AG09309 (cell line): ENCODE data around the gene CTNND2.

Experiments
- DNase-seq: peaks from one replicate; pipeline ENCODE4 v3.0.0-alpha.2; 2010; ENCODE audit warnings: low read depth
- H3K4me3 ChIP-seq: 2 replicates; pipeline ENCODE4 v1.5.1; 2011; ENCODE audit warnings: mild to moderate bottlenecking, low read depth, low read length, moderate library complexity; ENCODE audit not compliant: control insufficient read depth
- CTCF ChIP-seq: IDR thresholded peaks from 2 replicates; pipeline ENCODE4 v1.5.1; 2011; ENCODE audit warnings: mild to moderate bottlenecking, low read depth, low read length, inconsistent platforms; ENCODE audit not compliant: insufficient read depth, control insufficient read depth; ENCODE audit errors: missing control alignments

CTNND2 gene

GRCh38 chr5:11477786-11478185 lies 426.5 kb downstream of the CTNND2 start:
- no peak for DNase-seq
- TF ChIP-seq CTCF: no peak
- H3K4me3 ChIP-seq: no peak overlapping the region

GRCh38 chr5:11476866-11477265 lies 427.4 kb downstream of the CTNND2 start:
- TF ChIP-seq CTCF: no peak
- H3K4me3 ChIP-seq: no peak overlapping the region
- no peak for DNase-seq

GRCh38 chr5:11468334-11469039 lies 435.8 kb downstream of the CTNND2 start:
- no peak for TF ChIP-seq CTCF
- DNase-seq: no peak
- H3K4me3 ChIP-seq: no peak overlapping the region

GRCh38 chr5:11467588-11467987 lies 436.7 kb downstream of the CTNND2 start:
- no peak for TF ChIP-seq CTCF
- no peak overlapping the region for H3K4me3 ChIP-seq
- no peak for DNase-seq

GRCh38 chr5:11459716-11460115 lies 444.5 kb downstream of the CTNND2 start:
- no peak overlapping the region for H3K4me3 ChIP-seq
- no peak for DNase-seq
- no peak for TF ChIP-seq CTCF

- TF ChIP-seq CTCF: no peak
- no peak overlapping the region for H3K4me3 ChIP-seq
- no peak for DNase-seq
Measured at GRCh38 chr5:11455505-11455904, 448.7 kb downstream of the CTNND2 start.
